ENCODE results near the gene MEIS2.

MEIS2 gene

GRCh38 chr15:36882487-36883131 lies 217.7 kb downstream of the MEIS2 start:
- TF ChIP-seq SIN3A (IDR thresholded peaks at IDR 0.05; ENCODE audit: borderline replicate concordance, insufficient read depth, low read length) (no peak), POLR2AphosphoS5 (IDR thresholded peaks at IDR 0.05; ENCODE audit: low read depth, low read length) (no peak), TAF1 (IDR thresholded peaks at IDR 0.05; ENCODE audit: borderline replicate concordance, insufficient read depth, low read length) (no peak), REST (IDR thresholded peaks at IDR 0.05; ENCODE audit: insufficient read depth in 1 of 2, low read depth in 2 of 2, low read length in 2 of 2) (no peak)

- TF ChIP-seq REST (IDR thresholded peaks at IDR 0.05; ENCODE audit: insufficient read depth in 1 of 2, low read depth in 2 of 2, low read length in 2 of 2): no peak
Measured at GRCh38 chr15:36882056-36882455, 218.3 kb downstream of the MEIS2 start.

GRCh38 chr15:36881516-36881915 lies 218.8 kb downstream of the MEIS2 start:
- no peak for TF ChIP-seq SIN3A (IDR thresholded peaks at IDR 0.05; ENCODE audit: borderline replicate concordance, insufficient read depth, low read length)
- no peak for TF ChIP-seq REST (IDR thresholded peaks at IDR 0.05; ENCODE audit: insufficient read depth in 1 of 2, low read depth in 2 of 2, low read length in 2 of 2)
- TF ChIP-seq FOXP2 (optimal IDR thresholded peaks at IDR 0.05; ENCODE audit: borderline replicate concordance, extremely low read depth, extremely low read length, insufficient read depth): no peak
- TF ChIP-seq POLR2AphosphoS5 (IDR thresholded peaks at IDR 0.05; ENCODE audit: low read depth, low read length): no peak
- no peak for TF ChIP-seq TAF1 (IDR thresholded peaks at IDR 0.05; ENCODE audit: borderline replicate concordance, insufficient read depth, low read length)

- TF ChIP-seq TAF1 (IDR thresholded peaks at IDR 0.05; ENCODE audit: borderline replicate concordance, insufficient read depth, low read length): no peak
- no peak for TF ChIP-seq FOXP2 (optimal IDR thresholded peaks at IDR 0.05; ENCODE audit: borderline replicate concordance, extremely low read depth, extremely low read length, insufficient read depth)
- no peak for TF ChIP-seq POLR2AphosphoS5 (IDR thresholded peaks at IDR 0.05; ENCODE audit: low read depth, low read length)
- no peak for TF ChIP-seq SIN3A (IDR thresholded peaks at IDR 0.05; ENCODE audit: borderline replicate concordance, insufficient read depth, low read length)
- no peak for TF ChIP-seq REST (IDR thresholded peaks at IDR 0.05; ENCODE audit: insufficient read depth in 1 of 2, low read depth in 2 of 2, low read length in 2 of 2)
Measured at GRCh38 chr15:36880913-36881460, 219.4 kb downstream of the MEIS2 start.
